ENCODE results near the gene ECE2. TPM values are rescaled to one million over a fixed set of nuclear protein-coding genes. Genes with fewer than 3 reads are reported as not detected.

Gene ECE2
- total and polyA plus RNA-seq, 10 donors, result not detected

GRCh38 chr3:184325269-184325668 is 49.4 kb downstream of the ECE2 start:
- Histone ChIP-seq H3K27me3 (replicated peaks in 1 of 7) (no peaks in the 10 kb centered on the region), H3K4me3 (no peak overlapping the region), H3K36me3 (peaks cover 12 to 100% (median 100%) of the 10 kb centered on the region in 6 donors), H3K27ac (no peak overlapping the region), H3K9me3 (no peaks in the 10 kb centered on the region), H3K4me1 (peaks cover 0 to 25% (median 15%) of the 10 kb centered on the region in 6 donors)
- WGBS, 5 donors, result 92 to 98% (median 96%) methylated on average over 13 of the region's 13 CpGs
- DNase-seq, result no peak
- no peak for TF ChIP-seq CTCF (IDR thresholded peaks at IDR 0.05 in 8 of 11, conservative IDR thresholded peaks at IDR 0.05 in 3 of 11)
- peak; percentile 31 to 57 (median 35) for TF ChIP-seq POLR2AphosphoS5 (IDR thresholded peaks at IDR 0.05)
- no peak for TF ChIP-seq POLR2A (IDR thresholded peaks at IDR 0.05)
- intact Hi-C loops (cut with DNase I; ENCODE audit: low total_unique reads), result no loop called here

GRCh38 chr3:184325715-184326369 is 50.0 kb downstream of the ECE2 start:
- 81 to 89% (median 84%) methylated on average over 6 of the region's 6 CpGs for WGBS, 5 donors
- Histone ChIP-seq H3K27me3 (replicated peaks in 1 of 7) (no peaks in the 10 kb centered on the region), H3K9me3 (no peaks in the 10 kb centered on the region), H3K4me3 (no peak overlapping the region), H3K27ac (no peak overlapping the region), H3K4me1 (peaks cover 0 to 19% (median 9%) of the 10 kb centered on the region in 6 donors), H3K36me3 (peaks cover 12 to 100% (median 100%) of the 10 kb centered on the region in 6 donors)
- intact Hi-C loops (cut with DNase I; ENCODE audit: low total_unique reads), result no loop called here
- peak in 1 of 3 donors; percentile 0 for TF ChIP-seq POLR2AphosphoS5 (IDR thresholded peaks at IDR 0.05)
- TF ChIP-seq CTCF (IDR thresholded peaks at IDR 0.05 in 8 of 11, conservative IDR thresholded peaks at IDR 0.05 in 3 of 11), result no peak
- TF ChIP-seq POLR2A (IDR thresholded peaks at IDR 0.05), result no peak
- no peak for DNase-seq

- TF ChIP-seq POLR2AphosphoS5 (IDR thresholded peaks at IDR 0.05) (peak in 2 of 3 donors; percentile 25 to 65), POLR2A (IDR thresholded peaks at IDR 0.05) (no peak), CTCF (IDR thresholded peaks at IDR 0.05 in 8 of 11, conservative IDR thresholded peaks at IDR 0.05 in 3 of 11) (no peak)
- Histone ChIP-seq H3K36me3 (peaks cover 8 to 100% (median 100%) of the 10 kb centered on the region in 6 donors), H3K27me3 (replicated peaks in 1 of 7) (no peaks in the 10 kb centered on the region), H3K9me3 (no peaks in the 10 kb centered on the region), H3K4me1 (peaks cover 0 to 16% (median 7%) of the 10 kb centered on the region in 6 donors), H3K4me3 (no peak overlapping the region), H3K27ac (no peak overlapping the region)
- 93 to 97% (median 95%) methylated on average over 21 of the region's 21 CpGs for WGBS, 5 donors
- no peak for DNase-seq
- intact Hi-C loops (cut with DNase I; ENCODE audit: low total_unique reads), result no loop called here
These were observed 51.3 kb downstream of the ECE2 start for GRCh38 chr3:184327171-184327570.

GRCh38 chr3:184328516-184328915 is 52.7 kb downstream of the ECE2 start:
- Histone ChIP-seq H3K4me3 (no peak overlapping the region), H3K27me3 (replicated peaks in 1 of 7) (no peaks in the 10 kb centered on the region), H3K4me1 (peaks cover 0 to 19% (median 8%) of the 10 kb centered on the region in 6 donors), H3K9me3 (no peaks in the 10 kb centered on the region), H3K36me3 (peaks cover 11 to 100% (median 100%) of the 10 kb centered on the region in 6 donors), H3K27ac (no peak overlapping the region)
- no peak for DNase-seq
- TF ChIP-seq CTCF (IDR thresholded peaks at IDR 0.05 in 8 of 11, conservative IDR thresholded peaks at IDR 0.05 in 3 of 11) (no peak), POLR2AphosphoS5 (IDR thresholded peaks at IDR 0.05) (no peak), POLR2A (IDR thresholded peaks at IDR 0.05) (no peak)
- 46 to 77% (median 60%) methylated on average over 3 of the region's 3 CpGs for WGBS, 5 donors
- intact Hi-C loops (cut with DNase I; ENCODE audit: low total_unique reads), result no loop called here
